H9 (cell line): Measurements from ENCODE around the gene CPNE7. TPM values are rescaled to one million over a fixed set of nuclear protein-coding genes. Genes with fewer than 3 reads are reported as not detected.

ENCODE experiments used
- DNase-seq: peaks from one replicate; pipeline ENCODE4 v3.0.0-alpha.2; 2017
- H2AFZ ChIP-seq: one replicate; pipeline ENCODE4 v1.6.1; 2013; ENCODE audit warnings: mild to moderate bottlenecking, low read length, control low read depth, moderate library complexity
- H2AK5ac ChIP-seq: 2 replicates; pipeline ENCODE4 v1.6.1; 2013; ENCODE audit warnings: low read length, control low read depth, mixed read lengths; ENCODE audit not compliant: insufficient read length
- H2BK120ac ChIP-seq: one replicate; pipeline ENCODE4 v1.6.1; 2013; ENCODE audit warnings: low read depth, mild to moderate bottlenecking, low read length, control low read depth, inconsistent platforms; ENCODE audit not compliant: poor library complexity, severe bottlenecking
- H2BK12ac ChIP-seq: 2 replicates; pipeline ENCODE4 v1.6.1; 2013; ENCODE audit warnings: low read length, control low read depth, mixed read lengths, low read depth; ENCODE audit not compliant: insufficient read length
- H2BK15ac ChIP-seq: 2 replicates; pipeline ENCODE4 v1.6.1; 2013; ENCODE audit warnings: low read depth, low read length, control low read depth
- H2BK20ac ChIP-seq: one replicate; pipeline ENCODE4 v1.6.1; 2013; ENCODE audit warnings: low read depth, mild to moderate bottlenecking, low read length, control low read depth, inconsistent platforms; ENCODE audit not compliant: poor library complexity, severe bottlenecking
- H2BK5ac ChIP-seq: 2 replicates; pipeline ENCODE4 v1.6.1; 2013; ENCODE audit warnings: low read length, control low read depth, mixed read lengths; ENCODE audit not compliant: insufficient read length
- H3K14ac ChIP-seq: 2 replicates; pipeline ENCODE4 v1.6.1; 2013; ENCODE audit warnings: low read length, control low read depth; ENCODE audit not compliant: insufficient read depth
- H3K18ac ChIP-seq: 2 replicates; pipeline ENCODE4 v1.6.1; 2013; ENCODE audit warnings: low read depth, mild to moderate bottlenecking, mixed read lengths, low read length, control low read depth; ENCODE audit not compliant: insufficient read length
- H3K23ac ChIP-seq: 2 replicates; pipeline ENCODE4 v1.6.1; 2013; ENCODE audit warnings: low read length, control low read depth, mixed read lengths, low read depth; ENCODE audit not compliant: insufficient read length
- H3K23me2 ChIP-seq: 2 replicates; pipeline ENCODE4 v1.6.1; 2013; ENCODE audit warnings: low read depth, mild to moderate bottlenecking, mixed read lengths, low read length, control low read depth; ENCODE audit not compliant: insufficient read length, poor library complexity, severe bottlenecking
- H3K27ac ChIP-seq: 2 replicates; pipeline ENCODE4 v1.5.1; 2013; ENCODE audit warnings: low read length, control low read depth, mixed read lengths, low read depth; ENCODE audit not compliant: insufficient read length
- H3K27me3 ChIP-seq: 2 replicates; pipeline ENCODE4 v1.6.1; 2013; ENCODE audit warnings: low read length, control low read depth, inconsistent platforms; ENCODE audit not compliant: insufficient read depth
- H3K4ac ChIP-seq: 2 replicates; pipeline ENCODE4 v1.6.1; 2013; ENCODE audit warnings: low read depth, mild to moderate bottlenecking, control low read depth, inconsistent platforms, low read length, moderate library complexity
- H3K4me1 ChIP-seq: 2 replicates; pipeline ENCODE4 v1.6.1; 2013; ENCODE audit warnings: low read length, control low read depth, inconsistent platforms; ENCODE audit not compliant: insufficient read depth
- H3K4me2 ChIP-seq: 2 replicates; pipeline ENCODE4 v1.6.1; 2013; ENCODE audit warnings: low read length, control low read depth, mixed read lengths; ENCODE audit not compliant: insufficient read length, insufficient read depth
- H3K56ac ChIP-seq: 2 replicates; pipeline ENCODE4 v1.6.1; 2013; ENCODE audit warnings: low read depth, mild to moderate bottlenecking, mixed read lengths, low read length, control low read depth; ENCODE audit not compliant: insufficient read length
- H3K79me1 ChIP-seq: 2 replicates; pipeline ENCODE4 v1.6.1; 2013; ENCODE audit warnings: low read depth, mild to moderate bottlenecking, moderate library complexity, low read length, control low read depth, inconsistent platforms; ENCODE audit not compliant: insufficient read depth, poor library complexity, severe bottlenecking
- H3K79me2 ChIP-seq: 2 replicates; pipeline ENCODE4 v1.6.1; 2013; ENCODE audit warnings: low read length, control low read depth, inconsistent platforms; ENCODE audit not compliant: insufficient read depth
- H3K9ac ChIP-seq: 2 replicates; pipeline ENCODE4 v1.6.1; 2013; ENCODE audit warnings: low read length, control low read depth, mixed read lengths; ENCODE audit not compliant: insufficient read length; ENCODE audit errors: extremely low read depth
- H3K9me3 ChIP-seq: one replicate; pipeline ENCODE4 v1.6.1; 2013; ENCODE audit warnings: low read depth, low read length, inconsistent platforms; ENCODE audit not compliant: control insufficient read depth
- H3T11ph ChIP-seq: one replicate; pipeline ENCODE4 v1.6.1; 2013; ENCODE audit warnings: mild to moderate bottlenecking, low read length, control low read depth, inconsistent platforms
- H4K20me1 ChIP-seq: one replicate; pipeline ENCODE4 v1.6.1; 2013; ENCODE audit not compliant: control insufficient read depth, insufficient read length, insufficient read depth
- H4K5ac ChIP-seq: 2 replicates; pipeline ENCODE4 v1.6.1; 2013; ENCODE audit warnings: low read depth, mild to moderate bottlenecking, mixed read lengths, low read length, control low read depth; ENCODE audit not compliant: insufficient read length
- H4K8ac ChIP-seq: replicated peaks from 2 replicates; pipeline ENCODE4 v1.6.1; 2013; ENCODE audit warnings: low read length, control low read depth, mixed read lengths, low read depth; ENCODE audit not compliant: insufficient read length
- H4K91ac ChIP-seq: 2 replicates; pipeline ENCODE4 v1.6.1; 2013; ENCODE audit warnings: low read depth, mild to moderate bottlenecking, moderate library complexity, mixed read lengths, low read length, control low read depth; ENCODE audit not compliant: insufficient read length
- H3K27ac Mint-ChIP-seq, 3 experiments: 2 replicates in 2 of 3; 3 replicates in 1 of 3; pipeline ENCODE4 v1.8.0; 2020 to 2021; ENCODE audit warnings: mixed read lengths in 3 of 3, mild to moderate bottlenecking in 1 of 3, moderate library complexity in 1 of 3
- H3K27me3 Mint-ChIP-seq: 2 replicates; pipeline ENCODE4 v1.8.0; 2021; ENCODE audit warnings: low read depth, mild to moderate bottlenecking, moderate library complexity, mixed read lengths
- H3K36me3 Mint-ChIP-seq, 3 experiments: 2 replicates in 2 of 3; 3 replicates in 1 of 3; pipeline ENCODE4 v1.8.0; 2020 to 2021; ENCODE audit warnings: low read depth in 3 of 3, mixed read lengths in 3 of 3; ENCODE audit not compliant: insufficient read depth in 1 of 3
- H3K4me1 Mint-ChIP-seq, 2 experiments: 2 replicates each; pipeline ENCODE4 v1.8.0; 2020; ENCODE audit warnings: mixed read lengths in 2 of 2
- H3K4me3 Mint-ChIP-seq, 2 experiments: 2 replicates in 1 of 2; 3 replicates in 1 of 2; pipeline ENCODE4 v1.8.0; 2020 to 2021; ENCODE audit warnings: mild to moderate bottlenecking in 2 of 2, mixed read lengths in 2 of 2, moderate library complexity in 1 of 2
- H3K9me3 Mint-ChIP-seq, 2 experiments: 2 replicates in 1 of 2; 3 replicates in 1 of 2; pipeline ENCODE4 v1.8.0; 2020; ENCODE audit warnings: mild to moderate bottlenecking in 2 of 2, mixed read lengths in 2 of 2, moderate library complexity in 1 of 2
- WGBS: extraction: QIAGEN DNeasy Blood & Tissue Kit; methylation state at CpG from one replicate; pipeline ENCODE4 v1.1.7; 2013; ENCODE audit warnings: missing lambda C conversion rate, low lambda C conversion rate, mixed read lengths; ENCODE audit not compliant: insufficient read length; ENCODE audit errors: extremely low coverage; 5-methylcytosine and 5-hydroxymethylcytosine counted together
- total RNA-seq: library from RNA; stranded (reverse); gene quantifications from 2 replicates; pipeline ENCODE4 v1.2.1, GENCODE V29; 2021
- TF ChIP-seq, protein P1 (sequence below): fragments of 200-600 bp; sonication (generic); conservative IDR thresholded peaks from 3 replicates; pipeline ENCODE4 v1.8.0; 2021; ENCODE audit warnings: antibody characterized with exemption, mild to moderate bottlenecking

The CPNE7 gene
- total RNA-seq, 1 experiment from 2014 or later = 23.4 TPM

- no peaks in the 10 kb centered on the region for H3K27me3 Mint-ChIP-seq
- no CpG with 5 or more reads among the region's 16 CpGs for WGBS
- no peak overlapping the region for H3T11ph ChIP-seq
- no peak overlapping the region for H2BK20ac ChIP-seq
- TF ChIP-seq, protein P1, sequence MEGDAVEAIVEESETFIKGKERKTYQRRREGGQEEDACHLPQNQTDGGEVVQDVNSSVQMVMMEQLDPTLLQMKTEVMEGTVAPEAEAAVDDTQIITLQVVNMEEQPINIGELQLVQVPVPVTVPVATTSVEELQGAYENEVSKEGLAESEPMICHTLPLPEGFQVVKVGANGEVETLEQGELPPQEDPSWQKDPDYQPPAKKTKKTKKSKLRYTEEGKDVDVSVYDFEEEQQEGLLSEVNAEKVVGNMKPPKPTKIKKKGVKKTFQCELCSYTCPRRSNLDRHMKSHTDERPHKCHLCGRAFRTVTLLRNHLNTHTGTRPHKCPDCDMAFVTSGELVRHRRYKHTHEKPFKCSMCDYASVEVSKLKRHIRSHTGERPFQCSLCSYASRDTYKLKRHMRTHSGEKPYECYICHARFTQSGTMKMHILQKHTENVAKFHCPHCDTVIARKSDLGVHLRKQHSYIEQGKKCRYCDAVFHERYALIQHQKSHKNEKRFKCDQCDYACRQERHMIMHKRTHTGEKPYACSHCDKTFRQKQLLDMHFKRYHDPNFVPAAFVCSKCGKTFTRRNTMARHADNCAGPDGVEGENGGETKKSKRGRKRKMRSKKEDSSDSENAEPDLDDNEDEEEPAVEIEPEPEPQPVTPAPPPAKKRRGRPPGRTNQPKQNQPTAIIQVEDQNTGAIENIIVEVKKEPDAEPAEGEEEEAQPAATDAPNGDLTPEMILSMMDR = no peak
- H2AFZ ChIP-seq = no peak overlapping the region
- no peak overlapping the region for H2BK12ac ChIP-seq
- no peak overlapping the region for H4K91ac ChIP-seq
- H2BK15ac ChIP-seq = no peak overlapping the region
- H3K4me1 Mint-ChIP-seq = no peaks in the 10 kb centered on the region
- H3K4me2 ChIP-seq = no peak overlapping the region
- no peak overlapping the region for H3K18ac ChIP-seq
- no peak overlapping the region for H4K5ac ChIP-seq
- H2BK5ac ChIP-seq = no peak overlapping the region
- H3K27me3 ChIP-seq = no peaks in the 10 kb centered on the region
- no peaks in the 10 kb centered on the region for H3K4me1 ChIP-seq
- no peak overlapping the region for H3K4me3 Mint-ChIP-seq
- H3K9me3 ChIP-seq = no peaks in the 10 kb centered on the region
- H4K20me1 ChIP-seq = no peaks in the 10 kb centered on the region
- no peaks in the 10 kb centered on the region for H3K9me3 Mint-ChIP-seq
- no peaks in the 10 kb centered on the region for H3K79me1 ChIP-seq
- H3K79me2 ChIP-seq = no peaks in the 10 kb centered on the region
- no peak overlapping the region for H3K4ac ChIP-seq
- H3K23me2 ChIP-seq = no peaks in the 10 kb centered on the region
- H3K23ac ChIP-seq = no peak overlapping the region
- no peak for DNase-seq
- H3K27ac Mint-ChIP-seq = 0 out of 7 replicates have a peak overlapping the region, but pooled peaks of 1 of the 3 experiments have one; percentile 75
- H2BK120ac ChIP-seq = no peak overlapping the region
- H3K56ac ChIP-seq = no peak overlapping the region
- H3K14ac ChIP-seq = no peak overlapping the region
- peaks cover 53 to 96% (median 88%) of the 10 kb centered on the region in 3 experiments for H3K36me3 Mint-ChIP-seq
- no peak overlapping the region for H2AK5ac ChIP-seq
- H3K9ac ChIP-seq = no peak overlapping the region
- H3K27ac ChIP-seq = no peak overlapping the region
- no peak overlapping the region for H4K8ac ChIP-seq
Measured at GRCh38 chr16:89529097-89529496, 46.5 kb upstream of the CPNE7 start.
